ENCODE results near the gene CACNB2.
"Not testable (repeated sequence)": the region's sequence is repeated elsewhere in the genome, so short reads cannot be mapped to it uniquely, and the experiment has no call there.

CACNB2 gene

DNA sequence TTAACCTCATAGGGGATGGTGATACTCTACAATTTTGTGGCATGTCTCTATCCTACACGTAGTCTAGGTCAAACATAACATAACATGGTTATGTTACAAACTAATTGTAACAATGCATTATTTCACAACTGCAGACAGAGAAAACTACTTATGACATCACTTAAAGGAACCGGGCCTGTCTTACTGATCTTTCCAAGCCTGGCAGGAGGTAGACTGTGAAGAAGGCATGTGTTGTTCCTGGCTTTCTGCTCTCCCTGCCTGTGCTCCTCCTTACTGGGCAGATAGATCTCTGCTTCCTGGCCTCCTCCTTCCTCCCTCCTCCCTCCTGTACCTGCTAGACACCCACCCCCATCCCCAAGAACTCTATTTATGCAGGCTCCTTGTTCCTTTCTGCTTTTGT lies 5.4 kb downstream of the CACNB2 start:
- no peak for FAIRE-seq
- TF ChIP-seq POLR2AphosphoS5 (IDR thresholded peaks at IDR 0.05; ENCODE audit: low read depth, low read length) (no peak), POLR2A (IDR thresholded peaks at IDR 0.05; ENCODE audit: low read depth, low read length) (no peak), TAF1 (IDR thresholded peaks at IDR 0.05; ENCODE audit: borderline replicate concordance, low read depth, low read length) (no peak)

DNA sequence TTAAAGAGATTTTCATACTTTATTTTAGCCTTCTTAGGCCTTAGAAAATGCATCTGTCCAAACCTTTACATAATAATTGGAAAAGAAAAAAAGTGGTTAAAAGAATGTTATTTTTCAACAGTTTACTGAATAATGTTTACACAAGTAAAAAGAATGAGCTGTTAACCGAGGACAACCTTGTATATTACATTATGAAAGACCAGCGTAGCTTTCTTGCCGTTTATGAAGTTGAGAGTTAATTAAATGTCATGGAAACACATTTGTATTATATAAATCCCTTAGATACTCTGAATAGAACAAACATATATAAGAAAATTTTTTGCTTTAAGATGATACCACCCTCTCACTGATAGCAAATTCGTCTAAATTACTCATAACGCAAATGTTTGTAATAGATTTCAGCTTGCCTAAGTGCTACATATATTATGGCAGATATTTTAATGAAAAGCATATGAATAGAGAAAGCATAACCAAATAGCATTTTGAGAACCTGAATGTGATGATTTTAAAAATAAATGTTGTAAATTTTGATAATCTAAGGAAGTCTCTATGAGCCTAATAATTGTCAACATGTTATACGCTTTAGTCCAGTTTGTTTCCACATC lies 9.1 kb downstream of the CACNB2 start:
- no peak for TF ChIP-seq POLR2A (IDR thresholded peaks at IDR 0.05; ENCODE audit: low read depth, low read length)
- TF ChIP-seq TAF1 (IDR thresholded peaks at IDR 0.05; ENCODE audit: borderline replicate concordance, low read depth, low read length) = no peak
- TF ChIP-seq POLR2AphosphoS5 (IDR thresholded peaks at IDR 0.05; ENCODE audit: low read depth, low read length) = no peak
- no peak for DNase-seq (ENCODE audit: insufficient read length)
- no peak for FAIRE-seq

More for the DNA sequence above, 5.4 kb downstream of the CACNB2 start:
- no peak for DNase-seq (ENCODE audit: insufficient read length)

DNA sequence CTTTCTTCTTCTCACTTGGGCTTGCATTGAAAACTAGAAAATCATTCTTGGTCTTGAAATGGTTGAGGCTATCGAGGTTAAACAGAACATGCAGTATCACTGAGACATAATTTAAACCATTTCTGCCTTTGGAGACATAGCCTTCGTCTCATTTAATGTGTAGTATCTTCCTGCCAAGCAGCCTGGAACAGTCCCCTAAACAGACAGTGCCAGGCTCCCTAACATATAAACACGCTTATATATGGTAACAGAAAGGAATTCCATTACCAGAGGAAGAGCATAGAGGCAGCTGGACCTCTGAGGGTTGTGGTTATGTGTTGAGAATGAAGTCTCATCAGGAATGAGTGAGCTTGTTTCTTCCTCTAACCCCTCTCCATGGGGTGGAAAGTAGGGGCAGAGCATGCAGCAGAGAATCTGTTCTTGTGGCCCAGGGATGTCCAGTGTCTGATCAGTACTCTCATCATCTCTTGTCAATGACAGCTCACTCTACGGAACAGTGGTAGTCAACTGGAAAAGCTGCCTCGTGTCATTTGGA lies 11.2 kb downstream of the CACNB2 start:
- TF ChIP-seq POLR2A (IDR thresholded peaks at IDR 0.05; ENCODE audit: low read depth, low read length) (no peak), TAF1 (IDR thresholded peaks at IDR 0.05; ENCODE audit: borderline replicate concordance, low read depth, low read length) (no peak), POLR2AphosphoS5 (IDR thresholded peaks at IDR 0.05; ENCODE audit: low read depth, low read length) (no peak)
- FAIRE-seq (no peak), DNase-seq (ENCODE audit: insufficient read length) (no peak)

DNA sequence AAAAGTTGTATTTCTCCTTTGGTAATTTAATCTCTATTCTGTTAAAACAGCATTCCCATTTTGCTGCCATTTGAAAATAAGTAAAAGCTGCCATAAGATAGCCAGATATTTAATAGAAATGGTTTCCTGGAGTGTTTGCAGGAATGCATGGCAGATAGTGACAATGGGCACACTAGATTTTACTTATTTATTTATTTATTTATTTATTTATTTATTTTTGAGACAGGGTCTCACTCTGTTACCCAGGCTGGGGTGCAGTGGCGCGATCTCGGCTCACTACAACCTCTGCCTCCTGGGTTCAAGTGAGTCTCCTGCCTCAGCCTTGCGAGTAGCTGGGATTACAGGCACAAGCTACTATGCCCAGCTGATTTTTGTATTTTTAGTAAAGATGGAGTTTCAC lies 13.2 kb downstream of the CACNB2 start:
- DNase-seq (ENCODE audit: insufficient read length); FAIRE-seq: not testable (repeated sequence)

DNA sequence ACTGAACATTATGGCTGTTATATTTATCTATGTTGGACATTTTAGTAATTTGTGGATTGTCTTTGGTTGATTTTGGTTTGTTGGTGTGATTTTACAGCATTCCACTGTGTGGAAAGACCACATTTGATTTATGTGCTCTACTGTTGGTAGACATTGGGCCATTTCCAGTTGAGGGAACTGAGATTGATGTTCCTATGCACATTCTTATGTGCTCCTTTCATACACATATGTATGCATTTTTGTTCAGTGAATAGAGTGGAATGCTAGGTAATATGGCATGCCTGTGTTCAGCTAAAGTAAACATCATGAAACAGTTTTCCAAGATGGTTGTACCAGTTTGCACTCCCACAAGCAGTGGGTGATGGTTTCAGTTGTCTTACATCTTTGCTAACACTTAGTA lies 15.1 kb downstream of the CACNB2 start:
- TF ChIP-seq POLR2AphosphoS5 (IDR thresholded peaks at IDR 0.05; ENCODE audit: low read depth, low read length) (no peak), POLR2A (IDR thresholded peaks at IDR 0.05; ENCODE audit: low read depth, low read length) (no peak), TAF1 (IDR thresholded peaks at IDR 0.05; ENCODE audit: borderline replicate concordance, low read depth, low read length) (no peak)
- no peak for FAIRE-seq

DNA sequence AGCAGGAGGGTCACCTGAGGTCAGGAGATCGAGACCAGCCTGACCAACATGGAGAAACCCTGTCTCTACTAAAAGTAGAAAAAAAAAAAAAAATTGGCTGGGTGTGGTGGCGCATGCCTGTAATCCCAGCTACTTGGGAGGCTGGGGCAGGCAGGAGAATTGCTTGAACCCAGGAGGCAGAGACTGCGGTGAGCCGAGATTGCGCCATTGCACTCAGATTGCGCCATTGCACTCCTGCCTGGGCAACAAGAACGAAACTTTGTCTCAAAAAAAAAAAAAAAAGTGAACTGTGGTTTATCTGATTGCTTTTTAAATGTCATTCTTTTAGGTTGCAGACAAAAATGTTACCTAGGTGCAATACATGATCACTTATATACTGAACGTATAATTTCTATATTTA lies 16.6 kb downstream of the CACNB2 start:
- not testable (repeated sequence) for DNase-seq (ENCODE audit: insufficient read length); FAIRE-seq

More for the DNA sequence above, 15.1 kb downstream of the CACNB2 start:
- no peak for DNase-seq (ENCODE audit: insufficient read length)

DNA sequence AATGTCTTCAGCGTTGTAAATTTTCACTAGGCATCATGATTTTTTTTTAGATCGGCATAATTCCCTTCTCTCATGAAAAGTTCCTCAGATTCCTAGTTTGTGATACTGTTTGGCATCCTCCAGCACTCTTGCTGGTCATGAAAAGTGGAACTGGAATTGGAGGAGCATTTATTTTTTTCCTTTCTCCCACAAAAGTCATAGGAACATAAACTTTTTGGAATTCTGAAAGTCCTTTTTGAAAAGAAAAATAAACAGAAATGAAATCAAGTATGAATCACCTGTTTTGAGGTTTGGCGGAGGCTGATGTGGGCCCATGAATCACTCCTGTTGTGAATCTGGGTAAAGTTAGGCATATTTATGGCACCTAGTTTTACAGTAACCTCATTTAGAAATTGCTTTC lies 17.7 kb downstream of the CACNB2 start:
- no peak for DNase-seq (ENCODE audit: insufficient read length)
- FAIRE-seq = no peak
- no peak for TF ChIP-seq TAF1 (IDR thresholded peaks at IDR 0.05; ENCODE audit: borderline replicate concordance, low read depth, low read length)
- TF ChIP-seq POLR2AphosphoS5 (IDR thresholded peaks at IDR 0.05; ENCODE audit: low read depth, low read length) = no peak
- no peak for TF ChIP-seq POLR2A (IDR thresholded peaks at IDR 0.05; ENCODE audit: low read depth, low read length)

DNA sequence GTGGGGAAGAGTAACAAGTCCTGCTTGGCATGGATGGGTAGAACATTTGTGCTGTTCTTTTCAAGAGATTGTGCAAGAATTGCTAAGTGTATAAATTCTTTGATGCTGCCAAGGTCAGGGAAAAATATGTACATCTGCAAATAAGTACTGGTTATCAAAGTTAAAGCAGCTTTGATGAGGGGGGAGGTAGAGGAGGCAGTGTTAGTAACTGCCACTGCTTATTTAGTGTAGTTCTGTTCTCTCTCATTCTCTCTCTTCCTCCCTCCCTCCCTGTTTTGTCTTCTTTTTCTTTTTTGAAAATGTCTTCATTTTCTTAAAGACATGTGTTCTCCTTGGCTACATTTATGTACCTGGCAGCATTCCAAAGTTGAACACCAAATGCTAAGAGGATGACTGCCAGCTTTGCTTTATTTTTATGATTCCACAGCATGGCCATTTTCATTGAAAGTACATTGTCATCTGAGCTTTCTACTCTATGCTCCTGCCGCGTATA lies 18.6 kb downstream of the CACNB2 start:
- DNase-seq (ENCODE audit: insufficient read length) (no peak), FAIRE-seq (no peak)
- TF ChIP-seq TAF1 (IDR thresholded peaks at IDR 0.05; ENCODE audit: borderline replicate concordance, low read depth, low read length) = no peak
- no peak for TF ChIP-seq POLR2AphosphoS5 (IDR thresholded peaks at IDR 0.05; ENCODE audit: low read depth, low read length)
- TF ChIP-seq POLR2A (IDR thresholded peaks at IDR 0.05; ENCODE audit: low read depth, low read length) = no peak

DNA sequence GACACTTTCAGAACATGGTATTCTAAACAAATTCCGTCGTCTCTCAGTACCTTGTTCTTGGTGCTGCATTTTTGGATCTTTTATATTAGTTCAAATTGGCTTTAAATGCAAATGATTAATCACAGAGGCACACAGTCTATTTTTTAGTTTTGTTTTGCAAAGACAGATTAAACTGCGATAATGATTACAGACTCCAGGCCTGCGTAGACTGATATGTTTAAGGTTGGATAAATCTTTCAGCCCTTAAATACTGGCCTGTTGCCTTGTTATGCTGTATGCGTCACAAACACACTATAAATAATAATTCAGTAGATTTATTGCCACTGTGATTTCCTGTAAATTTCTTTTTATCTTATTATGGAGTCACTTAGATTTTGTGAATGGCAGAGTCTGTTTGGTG lies 19.3 kb downstream of the CACNB2 start:
- no peak for FAIRE-seq
- TF ChIP-seq POLR2AphosphoS5 (IDR thresholded peaks at IDR 0.05; ENCODE audit: low read depth, low read length) (no peak), TAF1 (IDR thresholded peaks at IDR 0.05; ENCODE audit: borderline replicate concordance, low read depth, low read length) (no peak), POLR2A (IDR thresholded peaks at IDR 0.05; ENCODE audit: low read depth, low read length) (no peak)
- no peak for DNase-seq (ENCODE audit: insufficient read length)

DNA sequence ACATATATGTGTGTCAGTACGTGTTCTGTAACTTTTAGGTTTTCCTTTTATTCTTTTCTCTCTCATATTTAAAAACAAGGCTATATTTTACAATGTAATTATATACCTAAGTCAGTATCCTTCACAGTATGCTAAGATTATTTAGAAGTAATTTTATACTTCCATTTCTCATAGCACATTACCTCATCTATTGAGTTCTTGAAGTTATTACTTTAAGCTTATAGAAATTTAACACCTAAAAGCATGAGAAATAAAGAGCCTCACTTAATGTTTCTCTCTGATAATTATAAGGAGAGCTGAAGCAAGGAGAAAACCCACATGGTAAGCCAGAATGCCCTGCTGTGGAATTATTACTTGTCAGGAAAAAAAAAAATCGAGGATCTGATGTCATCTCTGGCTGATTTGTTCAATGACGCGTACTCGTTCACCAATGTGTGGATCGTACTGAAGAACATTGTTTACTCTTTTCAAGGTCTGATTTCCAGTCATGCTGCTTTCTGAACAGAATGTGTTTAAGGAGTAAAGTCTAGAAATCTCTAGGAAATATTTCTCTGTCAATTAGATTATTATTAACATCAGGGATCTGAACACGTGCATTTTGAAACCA lies 21.9 kb downstream of the CACNB2 start:
- no peak for FAIRE-seq
- TF ChIP-seq POLR2A (IDR thresholded peaks at IDR 0.05; ENCODE audit: low read depth, low read length) = no peak
- TF ChIP-seq POLR2AphosphoS5 (IDR thresholded peaks at IDR 0.05; ENCODE audit: low read depth, low read length) = no peak
- no peak for TF ChIP-seq TAF1 (IDR thresholded peaks at IDR 0.05; ENCODE audit: borderline replicate concordance, low read depth, low read length)
- no peak for DNase-seq (ENCODE audit: insufficient read length)

DNA sequence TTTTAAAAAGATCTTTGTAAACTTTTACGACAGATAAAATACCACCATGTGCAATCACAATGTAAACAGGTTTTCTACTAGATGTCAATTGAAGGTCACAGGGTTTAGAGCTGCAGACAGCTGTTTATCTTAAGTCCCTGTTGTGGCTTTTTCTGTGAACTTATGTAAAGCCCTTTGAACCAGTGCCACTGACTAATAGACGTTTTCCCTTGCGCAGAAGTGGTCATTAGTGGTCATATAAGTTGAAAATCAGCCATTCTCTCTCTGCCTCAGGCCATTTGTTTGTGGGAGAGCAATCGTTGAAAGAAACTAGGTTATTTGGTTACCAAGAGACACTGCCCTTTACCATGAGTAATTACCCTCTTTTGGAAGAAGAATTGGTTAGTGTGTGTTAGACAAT lies 23.9 kb downstream of the CACNB2 start:
- DNase-seq (ENCODE audit: insufficient read length) (no peak), FAIRE-seq (no peak)

DNA sequence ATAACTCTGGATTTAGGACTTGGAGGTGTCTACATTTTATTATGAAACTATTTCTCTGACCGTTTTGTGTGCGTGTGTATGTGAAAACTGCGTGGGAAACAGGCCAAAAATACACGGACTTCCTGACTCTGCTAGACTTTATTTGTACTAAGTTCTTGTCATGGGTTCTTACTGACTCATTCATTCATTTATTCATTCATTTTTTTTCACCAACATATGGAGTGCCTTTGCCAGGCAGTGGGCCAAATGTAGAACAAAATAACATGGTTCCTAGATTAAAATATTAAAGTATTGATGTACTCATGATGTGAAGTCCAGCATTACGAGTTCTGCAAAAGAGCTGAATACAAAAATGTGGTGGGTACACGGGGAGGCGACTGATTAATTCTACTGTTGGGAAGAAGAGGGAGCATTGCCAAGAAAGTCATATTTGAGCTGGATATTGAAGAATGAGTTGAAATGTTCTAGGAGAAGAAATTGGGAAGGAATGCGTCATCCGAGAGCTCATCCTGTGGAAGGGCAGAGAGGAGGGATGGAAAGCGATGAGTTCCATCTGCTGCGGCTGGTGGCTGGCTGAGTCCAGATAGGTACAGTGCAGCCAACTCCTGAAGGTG lies 24.6 kb downstream of the CACNB2 start:
- TF ChIP-seq TAF1 (IDR thresholded peaks at IDR 0.05; ENCODE audit: borderline replicate concordance, low read depth, low read length) (no peak), POLR2AphosphoS5 (IDR thresholded peaks at IDR 0.05; ENCODE audit: low read depth, low read length) (no peak), POLR2A (IDR thresholded peaks at IDR 0.05; ENCODE audit: low read depth, low read length) (no peak)
- DNase-seq (ENCODE audit: insufficient read length) (no peak), FAIRE-seq (no peak)

More for the DNA sequence above, 23.9 kb downstream of the CACNB2 start:
- TF ChIP-seq POLR2AphosphoS5 (IDR thresholded peaks at IDR 0.05; ENCODE audit: low read depth, low read length) = no peak
- TF ChIP-seq POLR2A (IDR thresholded peaks at IDR 0.05; ENCODE audit: low read depth, low read length) = no peak
- no peak for TF ChIP-seq TAF1 (IDR thresholded peaks at IDR 0.05; ENCODE audit: borderline replicate concordance, low read depth, low read length)
